ENCODE data around the gene CNTNAP2. TPM values are rescaled to one million over a fixed set of nuclear protein-coding genes. Genes with fewer than 3 reads are reported as not detected.

Gene CNTNAP2
- total and polyA plus RNA-seq, 9 of the 15 experiments (the other 6 are each of a cell fraction or from before 2014, with no cell fraction given), result 0.04 to 0.62 (median 0.09) TPM; not detected in 4

GRCh38 chr7:146208492-146208891 is 91.9 kb downstream of the CNTNAP2 start:
- ATAC-seq, result no peak
- DNase-seq (ENCODE audit: extremely low read depth in 1 of 4, low spot score in 3 of 4), result no peak
- POLR2A ChIA-PET, result no interaction called here

DNA sequence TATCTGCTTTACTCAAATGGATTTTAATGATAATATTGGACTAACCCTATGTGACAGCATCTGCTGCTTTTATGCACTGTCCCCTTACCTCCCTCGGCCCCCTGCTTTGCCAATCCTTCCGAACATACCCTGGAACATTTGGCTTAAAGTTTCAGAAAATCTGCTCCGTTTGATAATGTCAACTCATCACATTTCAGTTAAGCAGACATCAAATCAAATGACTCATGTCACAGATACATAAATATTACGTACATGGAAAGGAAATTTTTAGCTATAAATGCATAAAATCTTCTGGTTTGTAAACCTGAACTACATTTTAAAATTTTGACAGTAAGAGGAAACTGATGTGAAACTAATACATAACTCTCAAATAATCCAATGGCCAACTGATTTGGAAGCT is 98.2 kb downstream of the CNTNAP2 start:
- DNase-seq (ENCODE audit: extremely low read depth in 1 of 4, low spot score in 3 of 4) (no peak), FAIRE-seq (peak; percentile 59), ATAC-seq (no peak)
- Histone ChIP-seq H3K9ac (ENCODE audit: insufficient read depth in 1 of 2, low read depth in 2 of 2, low read length in 2 of 2) (no peak overlapping the region), H3K9me1 (ENCODE audit: control insufficient read depth, insufficient read depth, low read length) (no peaks in the 10 kb centered on the region), H3K9me3 (replicated peaks; ENCODE audit: control insufficient read depth, insufficient read depth, low read depth, low read length) (no peaks in the 10 kb centered on the region), H3K79me2 (ENCODE audit: control insufficient read depth, insufficient read depth, low read length) (no peaks in the 10 kb centered on the region), H3K27me3 (ENCODE audit: control insufficient read depth in 2 of 2, insufficient read depth in 2 of 2, low read length in 2 of 2) (no peaks in the 10 kb centered on the region), H3K4me3 (no peak overlapping the region), H4K20me1 (replicated peaks; ENCODE audit: control insufficient read depth, insufficient read depth, low read length) (no peaks in the 10 kb centered on the region), H2AFZ (ENCODE audit: low read depth, low read length) (no peak overlapping the region), H3K4me1 (replicated peaks in 1 of 2; ENCODE audit: control insufficient read depth in 2 of 2, insufficient read depth in 2 of 2, low read length in 2 of 2) (no peaks in the 10 kb centered on the region), H3K27ac (ENCODE audit: extremely low read depth, low read depth, low read length) (no peak overlapping the region), H3K4me2 (ENCODE audit: insufficient read depth, low read length) (no peak overlapping the region), H3K36me3 (ENCODE audit: control insufficient read depth, insufficient read depth, low read length) (no peaks in the 10 kb centered on the region)
- BruUV-seq (replicated peaks), result no TSS peak
- 1% methylated on average over 4 of the region's 4 CpGs for whole genome bisulfite sequencing (ENCODE audit: insufficient coverage, low coverage, missing lambda C conversion rate)
- in situ Hi-C loops (cut with MboI) (no loop called here), intact Hi-C loops (cut with micrococcal nuclease) (no loop called here)
- POLR2A ChIA-PET, result no interaction called here
- CTCF ChIA-PET (ENCODE audit: low intra/inter-chr PET ratio), result no interaction called here
- TF ChIP-seq KDM2B (CRISPR knock-in tag; IDR thresholded peaks at IDR 0.05), result no peak
- peak; percentile 67; the same call in 1 of the 2 replicates for TF ChIP-seq C11orf30 (IDR thresholded peaks at IDR 0.05; ENCODE audit: low read depth)
- TF ChIP-seq MAFF (IDR thresholded peaks at IDR 0.05; ENCODE audit: low read length), result peak; percentile 77
- peak; percentile 72 for TF ChIP-seq MAFK (IDR thresholded peaks at IDR 0.05; ENCODE audit: low read length)
- TF ChIP-seq ZNF316 (IDR thresholded peaks at IDR 0.05), result peak; percentile 85
- TF ChIP-seq MAFG (tag; conservative IDR thresholded peaks at IDR 0.05), result peak; percentile 60

More at GRCh38 chr7:146208492-146208891, 91.9 kb downstream of the CNTNAP2 start:
- no TSS peak for BruUV-seq (replicated peaks)
- no peaks in the 10 kb centered on the region for H3K27me3 ChIP-seq (ENCODE audit: control insufficient read depth in 2 of 2, insufficient read depth in 2 of 2, low read length in 2 of 2)
- H3K4me3 ChIP-seq, result no peak overlapping the region
- CTCF ChIA-PET (ENCODE audit: low intra/inter-chr PET ratio), result no interaction called here
- no peaks in the 10 kb centered on the region for H3K9me3 ChIP-seq (replicated peaks; ENCODE audit: control insufficient read depth, insufficient read depth, low read depth, low read length)
- no peaks in the 10 kb centered on the region for H3K79me2 ChIP-seq (ENCODE audit: control insufficient read depth, insufficient read depth, low read length)
- no peaks in the 10 kb centered on the region for H3K36me3 ChIP-seq (ENCODE audit: control insufficient read depth, insufficient read depth, low read length)
- H3K4me1 ChIP-seq (replicated peaks in 1 of 2; ENCODE audit: control insufficient read depth in 2 of 2, insufficient read depth in 2 of 2, low read length in 2 of 2), result no peaks in the 10 kb centered on the region
- H2AFZ ChIP-seq (ENCODE audit: low read depth, low read length), result no peak overlapping the region
- no peaks in the 10 kb centered on the region for H3K9me1 ChIP-seq (ENCODE audit: control insufficient read depth, insufficient read depth, low read length)
- intact Hi-C loops (cut with micrococcal nuclease) (no loop called here), in situ Hi-C loops (cut with MboI) (no loop called here)
- no peak for TF ChIP-seq KDM2B (CRISPR knock-in tag; IDR thresholded peaks at IDR 0.05)
- TF ChIP-seq MYNN (IDR thresholded peaks at IDR 0.05), result no peak
- TF ChIP-seq MYNN (CRISPR knock-in tag; IDR thresholded peaks at IDR 0.05), result no peak
- no peak for TF ChIP-seq MTA2 (IDR thresholded peaks at IDR 0.05; ENCODE audit: low read depth)
- TF ChIP-seq ZNF121 (CRISPR knock-in tag; conservative IDR thresholded peaks at IDR 0.05), result no peak
- TF ChIP-seq ESRRA (IDR thresholded peaks at IDR 0.05; ENCODE audit: borderline replicate concordance, low read depth), result no peak
- TF ChIP-seq SMARCA5 (IDR thresholded peaks at IDR 0.05), result no peak
- TF ChIP-seq TAL1 (IDR thresholded peaks at IDR 0.05), result no peak
- H4K20me1 ChIP-seq (replicated peaks; ENCODE audit: control insufficient read depth, insufficient read depth, low read length), result no peaks in the 10 kb centered on the region
- H3K27ac ChIP-seq (ENCODE audit: extremely low read depth, low read depth, low read length), result no peak overlapping the region
- no peak overlapping the region for H3K9ac ChIP-seq (ENCODE audit: insufficient read depth in 1 of 2, low read depth in 2 of 2, low read length in 2 of 2)
- no peak for FAIRE-seq
- WGBS (ENCODE audit: insufficient coverage, low coverage, missing lambda C conversion rate), result 4% methylated on average over 1 of the region's 1 CpG
- H3K4me2 ChIP-seq (ENCODE audit: insufficient read depth, low read length), result no peak overlapping the region
